ENCODE data around the gene EDIL3.

DNA sequence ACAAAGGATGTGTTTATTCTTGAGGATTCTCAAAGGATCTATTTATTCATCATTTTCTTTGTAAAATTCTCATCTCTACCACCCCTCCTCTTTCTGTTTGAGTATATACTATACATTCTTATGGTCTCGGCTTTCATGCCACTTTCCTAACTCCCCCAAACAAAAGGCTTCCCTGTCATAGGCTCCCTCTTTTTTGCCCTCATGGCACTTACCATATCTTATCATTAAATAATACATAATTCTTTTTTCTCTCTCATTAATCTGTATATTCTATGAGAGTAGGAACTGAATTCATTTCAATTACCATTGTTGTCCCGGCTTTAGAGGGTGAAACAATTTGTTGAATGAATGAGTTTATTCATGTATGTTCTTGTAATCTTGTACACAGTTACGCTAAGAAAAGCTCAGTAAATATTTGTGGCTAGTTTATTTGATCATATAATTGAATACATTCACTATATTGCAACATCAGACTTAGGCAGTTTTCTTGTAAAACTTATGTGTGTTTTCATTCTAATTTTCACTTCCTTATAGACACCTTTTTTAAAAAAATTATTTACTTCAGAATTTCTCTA lies 254.6 kb downstream of the EDIL3 start:
- TF ChIP-seq, protein P1, sequence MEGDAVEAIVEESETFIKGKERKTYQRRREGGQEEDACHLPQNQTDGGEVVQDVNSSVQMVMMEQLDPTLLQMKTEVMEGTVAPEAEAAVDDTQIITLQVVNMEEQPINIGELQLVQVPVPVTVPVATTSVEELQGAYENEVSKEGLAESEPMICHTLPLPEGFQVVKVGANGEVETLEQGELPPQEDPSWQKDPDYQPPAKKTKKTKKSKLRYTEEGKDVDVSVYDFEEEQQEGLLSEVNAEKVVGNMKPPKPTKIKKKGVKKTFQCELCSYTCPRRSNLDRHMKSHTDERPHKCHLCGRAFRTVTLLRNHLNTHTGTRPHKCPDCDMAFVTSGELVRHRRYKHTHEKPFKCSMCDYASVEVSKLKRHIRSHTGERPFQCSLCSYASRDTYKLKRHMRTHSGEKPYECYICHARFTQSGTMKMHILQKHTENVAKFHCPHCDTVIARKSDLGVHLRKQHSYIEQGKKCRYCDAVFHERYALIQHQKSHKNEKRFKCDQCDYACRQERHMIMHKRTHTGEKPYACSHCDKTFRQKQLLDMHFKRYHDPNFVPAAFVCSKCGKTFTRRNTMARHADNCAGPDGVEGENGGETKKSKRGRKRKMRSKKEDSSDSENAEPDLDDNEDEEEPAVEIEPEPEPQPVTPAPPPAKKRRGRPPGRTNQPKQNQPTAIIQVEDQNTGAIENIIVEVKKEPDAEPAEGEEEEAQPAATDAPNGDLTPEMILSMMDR (IDR thresholded peaks at IDR 0.05): no peak
- TF ChIP-seq POLR2A (IDR thresholded peaks at IDR 0.05): no peak

All from esophagus squamous epithelium (tissue), 4 donors.